ENCODE measurements around the gene UBAC1.
"Not testable (repeated sequence)": the region's sequence is repeated elsewhere in the genome, so short reads cannot be mapped to it uniquely, and the experiment has no call there.

The UBAC1 gene

GRCh38 chr9:135976944-135977343, 15.8 kb upstream of the UBAC1 start:
- DNase-seq = no peak

- DNase-seq = no peak
Observed at GRCh38 chr9:135976531-135976930, 15.4 kb upstream of the UBAC1 start.

GRCh38 chr9:135975834-135976233, 14.7 kb upstream of the UBAC1 start:
- DNase-seq = no peak

GRCh38 chr9:135974220-135974573, 13.0 kb upstream of the UBAC1 start:
- no peak for DNase-seq

GRCh38 chr9:135973277-135974219, 12.4 kb upstream of the UBAC1 start:
- DNase-seq = no peak

- DNase-seq = no peak
Observed at GRCh38 chr9:135971892-135972291, 10.7 kb upstream of the UBAC1 start.

GRCh38 chr9:135971111-135971766, 10.1 kb upstream of the UBAC1 start:
- DNase-seq = peak; percentile 32

- no peak for DNase-seq
Observed at GRCh38 chr9:135970128-135970815, 9.1 kb upstream of the UBAC1 start.

- DNase-seq = no peak
Observed at GRCh38 chr9:135969064-135969683, 8.0 kb upstream of the UBAC1 start.

- no peak for DNase-seq
Observed at GRCh38 chr9:135968601-135969000, 7.4 kb upstream of the UBAC1 start.

GRCh38 chr9:135968083-135968476, 6.9 kb upstream of the UBAC1 start:
- no peak for DNase-seq

- not testable (repeated sequence) for DNase-seq
Observed at GRCh38 chr9:135966916-135967260, 5.7 kb upstream of the UBAC1 start.

- no peak for DNase-seq
Observed at GRCh38 chr9:135965124-135965756, 4.1 kb upstream of the UBAC1 start.

GRCh38 chr9:135963938-135964337, 2.8 kb upstream of the UBAC1 start:
- DNase-seq = no peak

GRCh38 chr9:135963338-135963737, 2.2 kb upstream of the UBAC1 start:
- no peak for DNase-seq

GRCh38 chr9:135962696-135963307, 1.6 kb upstream of the UBAC1 start:
- DNase-seq = no peak

GRCh38 chr9:135961811-135962695, 880 bp upstream of the UBAC1 start:
- no peak for DNase-seq

GRCh38 chr9:135960411-135961276, 529 bp downstream of the UBAC1 start:
- DNase-seq = peak; percentile 41

GRCh38 chr9:135959814-135960213, 1.4 kb downstream of the UBAC1 start:
- no peak for DNase-seq

GRCh38 chr9:135958485-135958884, 2.7 kb downstream of the UBAC1 start:
- DNase-seq = no peak

Measured in EL (cell line).